ENCODE data around the gene C1QL4. TPM values are rescaled to one million over a fixed set of nuclear protein-coding genes. Genes with fewer than 3 reads are reported as not detected.
"Not testable (repeated sequence)": the region's sequence is repeated elsewhere in the genome, so short reads cannot be mapped to it uniquely, and the experiment has no call there.

Gene C1QL4
- total RNA-seq, 2 experiments from 2014 or later, result not detected

- Mint-ChIP-seq H3K27ac (no peak overlapping the region), H3K36me3 (no peaks in the 10 kb centered on the region), H3K4me1 (peaks cover 3% of the 10 kb centered on the region), H3K27me3 (peaks cover 45% of the 10 kb centered on the region), H3K9me3 (ENCODE audit: low read depth) (no peaks in the 10 kb centered on the region), H3K4me3 (no peak overlapping the region)
- DNase-seq, result no peak
- CTCF ChIA-PET, result interaction anchor here (0.7 to 13.8 kb wide), 23 partner anchors 8 to 334 kb away, joined by 3 to 202 read pairs (median 4); partner anchors contain the start of genes C1QL4, DNAJC22, PRPF40B and RHEBL1
- ATAC-seq, result no peak
These were observed 47.9 kb downstream of the C1QL4 start for GRCh38 chr12:49288922-49289555.

- Mint-ChIP-seq H3K27ac (no peak overlapping the region), H3K4me1 (peaks cover 3% of the 10 kb centered on the region), H3K27me3 (peaks cover 41% of the 10 kb centered on the region), H3K36me3 (no peaks in the 10 kb centered on the region), H3K9me3 (ENCODE audit: low read depth) (no peaks in the 10 kb centered on the region), H3K4me3 (no peak overlapping the region)
- CTCF ChIA-PET, result interaction anchor here (0.7 to 13.8 kb wide), 22 partner anchors 9 to 335 kb away, joined by 3 to 202 read pairs (median 4); partner anchors contain the start of genes C1QL4, DNAJC22, PRPF40B and RHEBL1
- ATAC-seq (peak; percentile 70), DNase-seq (peak; percentile 84)
These were observed 48.6 kb downstream of the C1QL4 start for GRCh38 chr12:49288412-49288853.

- peaks cover 36% of the 10 kb centered on the region for H3K27me3 Mint-ChIP-seq
- peaks cover 3% of the 10 kb centered on the region for H3K4me1 Mint-ChIP-seq
- DNase-seq (no peak), ATAC-seq (no peak)
- CTCF ChIA-PET, result interaction anchor here (1.2 to 13.8 kb wide), 11 partner anchors 9 to 335 kb away, joined by 4 to 202 read pairs (median 25); partner anchors contain the start of genes C1QL4, DNAJC22, PRPF40B and TROAP
- no peaks in the 10 kb centered on the region for H3K36me3 Mint-ChIP-seq
- no peak overlapping the region for H3K27ac Mint-ChIP-seq
- H3K4me3 Mint-ChIP-seq, result no peak overlapping the region
- no peaks in the 10 kb centered on the region for H3K9me3 Mint-ChIP-seq (ENCODE audit: low read depth)
These were observed 49.1 kb downstream of the C1QL4 start for GRCh38 chr12:49287876-49288275.

GRCh38 chr12:49284672-49285071 is 52.3 kb downstream of the C1QL4 start:
- Mint-ChIP-seq H3K9me3 (ENCODE audit: low read depth) (no peaks in the 10 kb centered on the region), H3K36me3 (no peaks in the 10 kb centered on the region), H3K27ac (no peak overlapping the region), H3K4me3 (no peak overlapping the region), H3K4me1 (peaks cover 3% of the 10 kb centered on the region), H3K27me3 (peaks cover 38% of the 10 kb centered on the region)
- DNase-seq (no peak), ATAC-seq (no peak)
- CTCF ChIA-PET, result interaction anchor here (1.3 to 13.8 kb wide), 6 partner anchors 12 to 66 kb away, joined by 3 to 202 read pairs (median 8); partner anchors contain the start of genes C1QL4 and DNAJC22

- H3K4me1 Mint-ChIP-seq, result peaks cover 3% of the 10 kb centered on the region
- CTCF ChIA-PET, result interaction anchor here (1.0 to 13.8 kb wide), 4 partner anchors 51 to 73 kb away, joined by 3 to 202 read pairs (median 16); partner anchors contain the start of genes C1QL4 and DNAJC22
- H3K9me3 Mint-ChIP-seq (ENCODE audit: low read depth), result no peaks in the 10 kb centered on the region
- H3K27ac Mint-ChIP-seq, result no peak overlapping the region
- no peak for DNase-seq
- peaks cover 39% of the 10 kb centered on the region for H3K27me3 Mint-ChIP-seq
- H3K36me3 Mint-ChIP-seq, result no peaks in the 10 kb centered on the region
- no peak overlapping the region for H3K4me3 Mint-ChIP-seq
- ATAC-seq, result no peak
These were observed 53.2 kb downstream of the C1QL4 start for GRCh38 chr12:49283541-49284429.

GRCh38 chr12:49282740-49283375 is 54.1 kb downstream of the C1QL4 start:
- not testable (repeated sequence) for H3K4me3 Mint-ChIP-seq; H3K27ac Mint-ChIP-seq; DNase-seq; ATAC-seq; H3K4me1 Mint-ChIP-seq; H3K9me3 Mint-ChIP-seq (ENCODE audit: low read depth); H3K36me3 Mint-ChIP-seq
- CTCF ChIA-PET, result interaction anchor here (0.9 kb wide), 1 partner anchor 8 kb away, joined by 3 read pairs; no protein-coding TSS in a partner anchor
- H3K27me3 Mint-ChIP-seq, result peaks cover 33% of the 10 kb centered on the region

Other genes starting within 250 kb of the C1QL4 start
- gene DHH, start 242.4 kb downstream of the C1QL4 start, total RNA-seq, result under 1 TPM in 1 of 2 experiments, not detected in 1; 0.15 TPM
- 10 to 100 TPM; 46.9 to 53.4 TPM for gene LMBR1L, start 226.3 kb downstream of the C1QL4 start, total RNA-seq
- gene TUBA1B, start 205.8 kb downstream of the C1QL4 start, total RNA-seq, result 1,000 to 10,000 TPM; 1,970 to 2,009 TPM
- gene TUBA1A, start 148.1 kb downstream of the C1QL4 start, total RNA-seq, result 10 to 100 TPM; 91.0 to 96.5 TPM
- gene TUBA1C, start 72.1 kb downstream of the C1QL4 start, total RNA-seq, result 100 to 1,000 TPM; 264 to 266 TPM
- under 1 TPM; 0.26 to 0.35 TPM for gene PRPH, start 42.0 kb downstream of the C1QL4 start, total RNA-seq
- gene TROAP, start 13.9 kb downstream of the C1QL4 start, total RNA-seq, result 100 to 1,000 TPM in 1 of 2 experiments, 10 to 100 TPM in 1; 89.5 to 107 TPM
- gene DNAJC22, start 9.7 kb upstream of the C1QL4 start, total RNA-seq, result under 1 TPM in 1 of 2 experiments, not detected in 1; 0.05 TPM
- 10 to 100 TPM; 11.3 to 18.1 TPM for gene SPATS2, start 30.3 kb upstream of the C1QL4 start, total RNA-seq
- gene KCNH3, start 201.8 kb upstream of the C1QL4 start, total RNA-seq, result 1 to 10 TPM; 1.1 to 1.2 TPM
- gene MCRS1, start 231.0 kb upstream of the C1QL4 start, total RNA-seq, result 10 to 100 TPM; 70.1 to 72.1 TPM